ENCODE measurements around the gene EXOC3.

The EXOC3 gene

GRCh38 chr5:444226-444625 lies 1.2 kb downstream of the EXOC3 start:
- peak overlapping the region; percentile 97 to 99 (median 97) for H3K4me3 Mint-ChIP-seq
- H3K36me3 Mint-ChIP-seq (ENCODE audit: low read depth), result peaks cover 32% of the 10 kb centered on the region
- no peaks in the 10 kb centered on the region for H3K9me3 Mint-ChIP-seq
- H3K27ac Mint-ChIP-seq, result peak overlapping the region in 2 of 3 experiments; percentile 18 to 88
- TF ChIP-seq, protein P1, sequence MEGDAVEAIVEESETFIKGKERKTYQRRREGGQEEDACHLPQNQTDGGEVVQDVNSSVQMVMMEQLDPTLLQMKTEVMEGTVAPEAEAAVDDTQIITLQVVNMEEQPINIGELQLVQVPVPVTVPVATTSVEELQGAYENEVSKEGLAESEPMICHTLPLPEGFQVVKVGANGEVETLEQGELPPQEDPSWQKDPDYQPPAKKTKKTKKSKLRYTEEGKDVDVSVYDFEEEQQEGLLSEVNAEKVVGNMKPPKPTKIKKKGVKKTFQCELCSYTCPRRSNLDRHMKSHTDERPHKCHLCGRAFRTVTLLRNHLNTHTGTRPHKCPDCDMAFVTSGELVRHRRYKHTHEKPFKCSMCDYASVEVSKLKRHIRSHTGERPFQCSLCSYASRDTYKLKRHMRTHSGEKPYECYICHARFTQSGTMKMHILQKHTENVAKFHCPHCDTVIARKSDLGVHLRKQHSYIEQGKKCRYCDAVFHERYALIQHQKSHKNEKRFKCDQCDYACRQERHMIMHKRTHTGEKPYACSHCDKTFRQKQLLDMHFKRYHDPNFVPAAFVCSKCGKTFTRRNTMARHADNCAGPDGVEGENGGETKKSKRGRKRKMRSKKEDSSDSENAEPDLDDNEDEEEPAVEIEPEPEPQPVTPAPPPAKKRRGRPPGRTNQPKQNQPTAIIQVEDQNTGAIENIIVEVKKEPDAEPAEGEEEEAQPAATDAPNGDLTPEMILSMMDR (IDR thresholded peaks at IDR 0.05; ENCODE audit: unreplicated experiment in 3 of 3), result no peak
- peaks cover 11% of the 10 kb centered on the region for H3K4me1 Mint-ChIP-seq
- no peaks in the 10 kb centered on the region for H3K27me3 Mint-ChIP-seq (ENCODE audit: low read depth)

GRCh38 chr5:445591-445990 lies 2.6 kb downstream of the EXOC3 start:
- Mint-ChIP-seq H3K4me3 (peak overlapping the region; percentile 60 to 81 (median 65)), H3K4me1 (peaks cover 11% of the 10 kb centered on the region)

DNA sequence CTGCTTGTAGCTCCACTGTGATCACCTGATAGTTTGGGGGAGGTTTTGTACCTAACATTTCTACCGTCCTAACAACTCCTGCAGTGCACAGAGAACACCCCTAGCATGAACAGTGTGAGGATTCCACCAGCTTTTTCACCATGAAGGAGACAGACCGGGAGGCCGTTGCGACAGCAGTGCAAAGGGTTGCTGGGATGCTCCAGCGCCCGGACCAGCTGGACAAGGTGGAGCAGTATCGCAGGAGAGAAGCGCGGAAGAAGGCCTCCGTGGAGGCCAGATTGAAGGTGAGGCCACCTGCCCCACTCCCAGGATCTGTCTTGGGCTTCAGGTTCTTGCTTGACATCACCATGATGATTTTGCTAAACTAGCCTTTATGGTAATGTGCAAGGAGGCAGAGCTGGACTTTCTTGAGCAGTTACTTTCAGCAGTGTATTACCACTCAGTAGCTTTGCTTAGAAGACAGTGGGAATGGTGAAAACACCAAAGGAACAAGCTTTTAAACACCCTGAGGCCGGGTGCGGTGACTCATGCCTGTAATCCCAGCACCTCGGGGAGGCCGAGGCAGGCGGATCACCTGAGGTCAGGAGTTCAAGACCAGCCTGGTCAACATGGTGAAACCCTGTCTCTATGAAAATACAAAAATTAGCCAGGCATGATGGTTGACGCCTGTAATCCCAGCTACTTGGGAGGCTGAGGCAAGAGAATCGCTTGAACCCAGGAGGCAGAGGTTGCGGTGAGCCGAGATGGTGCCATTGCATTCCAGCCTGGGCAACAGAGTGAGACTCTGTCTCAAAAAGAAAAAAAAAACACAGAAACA lies 3.3 kb downstream of the EXOC3 start:
- TF ChIP-seq, protein P1 (IDR thresholded peaks at IDR 0.05; ENCODE audit: unreplicated experiment in 3 of 3), result no peak
- Mint-ChIP-seq H3K27me3 (ENCODE audit: low read depth) (no peaks in the 10 kb centered on the region), H3K4me1 (peaks cover 11% of the 10 kb centered on the region), H3K36me3 (ENCODE audit: low read depth) (peaks cover 52% of the 10 kb centered on the region), H3K9me3 (peaks cover 11% of the 10 kb centered on the region), H3K4me3 (peak overlapping the region; percentile 65 to 81 (median 66)), H3K27ac (no peak overlapping the region)

More at GRCh38 chr5:445591-445990, 2.6 kb downstream of the EXOC3 start:
- Mint-ChIP-seq H3K27ac (no peak overlapping the region), H3K27me3 (ENCODE audit: low read depth) (no peaks in the 10 kb centered on the region), H3K9me3 (peaks cover 5% of the 10 kb centered on the region), H3K36me3 (ENCODE audit: low read depth) (peaks cover 46% of the 10 kb centered on the region)
- TF ChIP-seq, protein P1 (IDR thresholded peaks at IDR 0.05; ENCODE audit: unreplicated experiment in 3 of 3), result no peak

DNA sequence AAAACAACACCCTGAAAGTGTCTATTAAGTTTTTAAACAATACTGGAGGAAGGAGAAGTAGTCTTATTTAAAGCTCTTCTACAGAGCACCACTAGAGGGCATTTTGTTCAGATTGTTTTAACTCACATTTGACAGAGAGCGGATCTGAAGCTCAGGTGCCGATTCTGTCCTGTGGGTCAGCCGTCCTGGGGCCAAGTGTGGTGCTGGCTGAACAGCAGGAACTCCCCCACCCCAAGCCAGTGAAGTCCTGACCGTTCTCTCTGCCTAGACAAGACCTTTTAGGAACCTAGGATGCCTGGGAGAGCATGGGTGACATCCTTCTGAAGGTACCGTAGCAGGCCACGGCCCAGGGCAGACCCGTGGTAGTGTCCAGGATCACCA lies 3.9 kb downstream of the EXOC3 start:
- no peak overlapping the region for H3K27ac Mint-ChIP-seq
- H3K27me3 Mint-ChIP-seq (ENCODE audit: low read depth), result no peaks in the 10 kb centered on the region
- H3K4me1 Mint-ChIP-seq, result peaks cover 11% of the 10 kb centered on the region

DNA sequence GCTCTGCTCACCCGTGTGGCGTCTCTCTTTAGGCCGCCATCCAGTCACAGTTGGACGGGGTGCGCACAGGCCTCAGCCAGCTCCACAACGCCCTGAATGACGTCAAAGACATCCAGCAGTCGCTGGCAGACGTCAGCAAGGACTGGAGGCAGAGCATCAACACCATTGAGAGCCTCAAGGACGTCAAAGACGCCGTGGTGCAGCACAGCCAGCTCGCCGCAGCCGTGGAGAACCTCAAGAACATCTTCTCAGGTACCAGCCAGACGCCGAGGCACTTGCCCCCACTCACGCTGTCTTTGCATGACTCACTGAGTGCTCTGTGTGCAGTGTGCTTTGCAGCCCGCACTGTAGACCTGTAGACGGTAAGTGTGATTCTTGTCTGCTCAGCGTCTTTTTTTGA lies 4.5 kb downstream of the EXOC3 start:
- no peak overlapping the region for H3K27ac Mint-ChIP-seq
- H3K9me3 Mint-ChIP-seq, result peaks cover 24% of the 10 kb centered on the region
- TF ChIP-seq, protein P1 (IDR thresholded peaks at IDR 0.05; ENCODE audit: unreplicated experiment in 3 of 3), result no peak
- no peak overlapping the region for H3K4me3 Mint-ChIP-seq
- H3K4me1 Mint-ChIP-seq, result peaks cover 11% of the 10 kb centered on the region
- H3K36me3 Mint-ChIP-seq (ENCODE audit: low read depth), result peaks cover 65% of the 10 kb centered on the region
- H3K27me3 Mint-ChIP-seq (ENCODE audit: low read depth), result no peaks in the 10 kb centered on the region

More for the DNA sequence above, 3.9 kb downstream of the EXOC3 start:
- H3K9me3 Mint-ChIP-seq, result peaks cover 17% of the 10 kb centered on the region
- TF ChIP-seq, protein P1 (IDR thresholded peaks at IDR 0.05; ENCODE audit: unreplicated experiment in 3 of 3), result peak; percentile 51 to 65 (median 63)
- peaks cover 58% of the 10 kb centered on the region for H3K36me3 Mint-ChIP-seq (ENCODE audit: low read depth)
- H3K4me3 Mint-ChIP-seq, result peak overlapping the region; percentile 56 to 67 (median 66)

Measured in nephron (organoid).